ENCODE measurements around the gene ETNPPL. TPM values are rescaled to one million over a fixed set of nuclear protein-coding genes. Genes with fewer than 3 reads are reported as not detected.

The ETNPPL gene
- total and polyA plus RNA-seq, 9 of the 15 experiments (the other 6 are each of a cell fraction or from before 2014, with no cell fraction given): 0.06 to 0.14 TPM; not detected in 7

GRCh38 chr4:108716340-108716739, 46.5 kb downstream of the ETNPPL start:
- in situ Hi-C loops (cut with MboI) (no loop called here), intact Hi-C loops (cut with micrococcal nuclease) (no loop called here)
- Histone ChIP-seq H3K4me1 (replicated peaks in 1 of 2; ENCODE audit: control insufficient read depth in 2 of 2, insufficient read depth in 2 of 2, low read length in 2 of 2) (no peaks in the 10 kb centered on the region; a peak in 1 of 5 replicates), H3K9me1 (ENCODE audit: control insufficient read depth, insufficient read depth, low read length) (no peaks in the 10 kb centered on the region), H3K27ac (ENCODE audit: extremely low read depth, low read depth, low read length) (no peak overlapping the region), H3K27me3 (ENCODE audit: control insufficient read depth in 2 of 2, insufficient read depth in 2 of 2, low read length in 2 of 2) (peaks cover 7 to 8% of the 10 kb centered on the region in 2 experiments; a peak in 3 of 5 replicates), H3K4me3 (no peak overlapping the region), H3K4me2 (ENCODE audit: insufficient read depth, low read length) (no peak overlapping the region), H3K9me3 (replicated peaks; ENCODE audit: control insufficient read depth, insufficient read depth, low read depth, low read length) (no peaks in the 10 kb centered on the region), H4K20me1 (replicated peaks; ENCODE audit: control insufficient read depth, insufficient read depth, low read length) (no peaks in the 10 kb centered on the region), H2AFZ (ENCODE audit: low read depth, low read length) (no peak overlapping the region), H3K9ac (ENCODE audit: insufficient read depth in 1 of 2, low read depth in 2 of 2, low read length in 2 of 2) (no peak overlapping the region), H3K36me3 (ENCODE audit: control insufficient read depth, insufficient read depth, low read length) (no peaks in the 10 kb centered on the region), H3K79me2 (ENCODE audit: control insufficient read depth, insufficient read depth, low read length) (no peaks in the 10 kb centered on the region)
- no peak for TF ChIP-seq ELF2 (CRISPR knock-in tag; IDR thresholded peaks at IDR 0.05)
- no peak for TF ChIP-seq ZNF384 (IDR thresholded peaks at IDR 0.05; ENCODE audit: low read depth, low read length)
- TF ChIP-seq NCOA2 (IDR thresholded peaks at IDR 0.05; ENCODE audit: partially characterized antibody in 2 of 2): no peak
- TF ChIP-seq, protein P1, sequence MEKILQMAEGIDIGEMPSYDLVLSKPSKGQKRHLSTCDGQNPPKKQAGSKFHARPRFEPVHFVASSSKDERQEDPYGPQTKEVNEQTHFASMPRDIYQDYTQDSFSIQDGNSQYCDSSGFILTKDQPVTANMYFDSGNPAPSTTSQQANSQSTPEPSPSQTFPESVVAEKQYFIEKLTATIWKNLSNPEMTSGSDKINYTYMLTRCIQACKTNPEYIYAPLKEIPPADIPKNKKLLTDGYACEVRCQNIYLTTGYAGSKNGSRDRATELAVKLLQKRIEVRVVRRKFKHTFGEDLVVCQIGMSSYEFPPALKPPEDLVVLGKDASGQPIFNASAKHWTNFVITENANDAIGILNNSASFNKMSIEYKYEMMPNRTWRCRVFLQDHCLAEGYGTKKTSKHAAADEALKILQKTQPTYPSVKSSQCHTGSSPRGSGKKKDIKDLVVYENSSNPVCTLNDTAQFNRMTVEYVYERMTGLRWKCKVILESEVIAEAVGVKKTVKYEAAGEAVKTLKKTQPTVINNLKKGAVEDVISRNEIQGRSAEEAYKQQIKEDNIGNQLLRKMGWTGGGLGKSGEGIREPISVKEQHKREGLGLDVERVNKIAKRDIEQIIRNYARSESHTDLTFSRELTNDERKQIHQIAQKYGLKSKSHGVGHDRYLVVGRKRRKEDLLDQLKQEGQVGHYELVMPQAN (IDR thresholded peaks at IDR 0.05; ENCODE audit: borderline replicate concordance): no peak
- no peak for TF ChIP-seq XRCC3 (IDR thresholded peaks at IDR 0.05)
- no peak for TF ChIP-seq ZNF778 (CRISPR knock-in tag; IDR thresholded peaks at IDR 0.05)
- no peak for FAIRE-seq
- POLR2A ChIA-PET: no interaction called here
- DNase-seq (ENCODE audit: extremely low read depth in 1 of 4, low spot score in 3 of 4): no peak
- CTCF ChIA-PET (ENCODE audit: low intra/inter-chr PET ratio): no interaction called here
- ATAC-seq: no peak
- 0% methylated on average over 2 of the region's 2 CpGs for WGBS (ENCODE audit: insufficient coverage, low coverage, missing lambda C conversion rate)
- no TSS peak for BruUV-seq (replicated peaks)
